Sigmoid colon (tissue), 3 donors: ENCODE measurements around the gene LHFPL6.

Experiments
- CTCF ChIP-seq, 4 experiments: fragments of 450-650 bp in 3 of 4; fragments of 200-600 bp in 1 of 4; IDR thresholded peaks; one replicate each; pipeline ENCODE4 v1.5.1; 2016 to 2019; ENCODE audit warnings: antibody characterized with exemption in 4 of 4, mild to moderate bottlenecking in 3 of 4, moderate library complexity in 2 of 4
- POLR2A ChIP-seq, 2 donors: fragments of 450-650 bp; IDR thresholded peaks; one replicate each; pipeline ENCODE4 v1.6.1; 2016; ENCODE audit warnings: antibody characterized with exemption in 2 of 2, mild to moderate bottlenecking in 2 of 2, moderate library complexity in 2 of 2

GRCh38 chr13:39536906-39537305 is 66.1 kb downstream of the LHFPL6 start:
- no peak for TF ChIP-seq POLR2A (IDR thresholded peaks at IDR 0.05)
- TF ChIP-seq CTCF (IDR thresholded peaks at IDR 0.05): no peak
